CD4-positive, alpha-beta T cell treated with Interferon gamma for 1 hour (primary cell): ENCODE data around the gene KLF3.

Source experiments
- DNase-seq: peaks from one replicate; pipeline ENCODE4 v3.0.0-alpha.2; 2020

The KLF3 gene

GRCh38 chr4:38674258-38675144 is 10.5 kb downstream of the KLF3 start:
- no peak for DNase-seq

GRCh38 chr4:38675146-38676121 is 11.4 kb downstream of the KLF3 start:
- DNase-seq: peak; percentile 75

DNA sequence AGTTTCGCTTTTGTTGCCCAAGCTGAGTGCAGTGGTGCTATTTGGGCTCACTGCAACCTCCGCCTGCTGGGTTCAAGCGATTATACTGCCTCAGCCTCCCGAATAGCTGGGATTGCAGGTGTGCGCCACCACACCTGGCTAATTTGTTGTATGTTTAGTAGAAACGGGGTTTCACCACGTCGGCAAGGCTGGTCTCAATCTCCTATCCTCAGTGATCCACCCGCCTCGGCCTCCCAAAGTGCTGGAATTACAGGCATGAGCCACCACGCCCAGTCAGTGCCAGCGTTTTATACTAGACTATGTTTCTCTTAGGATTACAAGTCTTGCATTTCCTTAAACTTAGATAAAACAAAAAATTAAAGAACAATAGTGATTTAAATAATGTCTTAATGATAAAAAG is 13.0 kb downstream of the KLF3 start:
- DNase-seq: no peak

GRCh38 chr4:38677441-38677840 is 13.4 kb downstream of the KLF3 start:
- no peak for DNase-seq

GRCh38 chr4:38678078-38678477 is 14.1 kb downstream of the KLF3 start:
- DNase-seq: no peak

DNA sequence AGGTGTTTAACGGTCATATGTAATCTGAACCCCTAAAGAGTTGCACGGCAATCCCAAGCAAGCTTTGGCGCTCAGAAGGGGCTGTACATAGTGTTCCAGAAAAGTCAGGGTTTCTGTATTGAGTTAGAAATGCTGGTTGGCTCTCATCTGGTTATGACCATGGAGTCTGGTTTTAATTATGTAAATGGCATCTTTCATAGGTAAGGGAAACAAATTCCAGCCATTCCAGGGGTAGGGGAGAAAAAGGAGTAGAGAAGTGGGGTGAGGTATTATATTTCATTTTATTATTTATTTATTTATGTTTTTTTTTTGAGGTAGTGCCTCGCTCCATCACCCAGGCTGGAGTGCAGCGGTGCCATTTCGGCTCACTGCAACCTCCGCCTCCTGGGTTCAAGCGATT is 15.9 kb downstream of the KLF3 start:
- no peak for DNase-seq

GRCh38 chr4:38681281-38681991 is 17.4 kb downstream of the KLF3 start:
- no peak for DNase-seq

- DNase-seq: no peak
These were observed 18.3 kb downstream of the KLF3 start for GRCh38 chr4:38682336-38682735.

- no peak for DNase-seq
These were observed 19.3 kb downstream of the KLF3 start for GRCh38 chr4:38683276-38683675.

GRCh38 chr4:38684271-38684670 is 20.3 kb downstream of the KLF3 start:
- no peak for DNase-seq

GRCh38 chr4:38684951-38685844 is 21.2 kb downstream of the KLF3 start:
- no peak for DNase-seq

- DNase-seq: no peak
These were observed 22.7 kb downstream of the KLF3 start for GRCh38 chr4:38686682-38687081.

- no peak for DNase-seq
These were observed 23.6 kb downstream of the KLF3 start for GRCh38 chr4:38687571-38688011.

- no peak for DNase-seq
These were observed 24.8 kb downstream of the KLF3 start for GRCh38 chr4:38688676-38689355.

DNA sequence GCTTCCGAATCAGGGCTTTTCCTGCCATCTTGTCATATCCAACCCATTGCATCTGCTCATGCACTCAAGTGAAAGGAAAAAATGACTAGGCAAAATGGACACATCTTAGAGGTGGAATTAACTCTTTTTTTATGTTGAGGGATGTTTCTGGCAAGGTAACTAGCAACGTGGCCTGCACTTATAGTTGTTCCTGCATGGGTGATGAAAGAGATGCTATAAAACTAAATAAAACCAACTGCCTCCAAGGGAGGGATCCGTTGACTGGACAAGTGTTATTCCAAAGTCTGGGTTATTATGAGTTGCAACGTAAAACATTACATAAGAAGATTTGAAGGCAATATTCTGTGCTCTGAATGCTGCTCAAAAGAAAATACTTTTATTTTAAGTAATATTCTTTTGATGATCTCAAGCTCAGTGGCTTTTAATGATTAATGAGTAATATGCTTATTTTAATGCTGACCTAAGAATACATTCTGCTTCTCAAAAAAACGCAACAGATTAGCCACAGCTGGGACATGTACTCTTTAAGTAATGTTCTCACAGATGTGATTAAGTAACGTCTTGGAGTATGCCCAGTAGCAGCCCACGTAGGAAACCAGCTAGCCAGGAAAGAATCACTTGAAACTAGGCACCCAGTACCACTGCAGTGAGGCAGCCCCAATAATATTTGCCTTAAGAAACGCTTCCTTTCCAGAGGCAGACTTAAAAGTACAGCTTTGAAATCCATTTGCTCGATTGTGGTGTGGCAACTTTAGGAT is 27.4 kb downstream of the KLF3 start:
- DNase-seq: no peak

- DNase-seq: no peak
These were observed 28.4 kb downstream of the KLF3 start for GRCh38 chr4:38692421-38692820.

- DNase-seq: no peak
These were observed 29.6 kb downstream of the KLF3 start for GRCh38 chr4:38693569-38693968.

DNA sequence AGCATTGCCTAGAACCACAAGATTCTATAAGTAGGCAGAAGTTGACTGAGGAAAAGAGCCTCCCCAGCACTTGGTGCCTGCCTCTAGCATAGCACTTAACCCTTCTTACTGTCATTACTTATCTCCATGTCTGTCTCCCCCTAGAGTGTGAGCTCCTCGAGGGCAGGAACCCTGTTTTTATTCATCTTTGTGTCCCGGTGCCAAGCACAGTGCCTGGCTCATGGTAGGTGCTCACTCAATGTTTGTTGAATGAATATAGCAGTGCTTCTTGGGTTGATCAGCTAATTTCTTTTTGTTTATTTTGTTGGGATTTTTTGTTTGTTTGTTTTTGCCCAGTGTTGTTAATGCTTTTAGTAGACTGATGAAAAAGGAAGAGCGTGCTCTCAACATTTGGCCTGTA is 30.3 kb downstream of the KLF3 start:
- DNase-seq: no peak

DNA sequence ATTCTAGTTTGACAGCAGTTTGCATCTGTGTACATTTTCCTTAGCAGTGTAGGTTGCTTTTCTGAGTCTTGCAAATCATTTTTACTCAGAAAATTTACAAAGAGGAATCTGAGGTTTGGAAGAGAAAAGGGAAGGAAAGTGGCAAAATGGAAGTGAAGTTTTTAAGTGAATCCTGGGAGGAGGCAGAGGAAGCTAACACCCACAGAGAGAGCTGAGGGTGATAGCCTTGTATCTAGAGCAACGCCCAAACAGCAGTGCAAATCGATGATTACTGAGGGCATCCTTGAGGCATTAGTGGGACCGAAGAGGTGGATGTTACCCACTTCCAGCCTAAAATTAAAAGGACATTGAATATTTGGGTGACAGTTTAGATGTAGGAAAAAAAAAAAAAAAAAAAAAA is 31.8 kb downstream of the KLF3 start:
- DNase-seq: no peak

DNA sequence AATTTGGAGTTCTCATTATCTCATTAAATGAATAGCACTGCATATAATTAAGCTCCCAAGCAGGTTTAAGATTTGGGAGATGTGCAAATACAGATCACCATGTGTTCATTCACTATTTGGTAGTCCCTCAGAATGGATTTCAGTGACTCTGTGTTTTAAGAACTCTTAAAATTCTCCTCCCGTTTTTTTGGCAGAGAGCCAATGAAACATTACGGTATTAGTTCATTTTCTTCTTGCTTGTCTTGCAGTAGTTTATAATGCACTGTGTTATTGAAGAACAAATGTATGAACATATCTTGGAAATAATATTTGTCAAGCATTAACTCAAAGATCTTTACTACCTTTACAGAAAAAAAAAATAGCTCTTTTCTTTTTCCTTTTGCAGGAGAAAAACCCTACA is 32.7 kb downstream of the KLF3 start:
- no peak for DNase-seq

- no peak for DNase-seq
These were observed 34.2 kb downstream of the KLF3 start for GRCh38 chr4:38698176-38698575.
